DMS114 treated with DMSO at 0.1 percent for 48 hours (cell line): ENCODE data around the gene SEMA4B.
"Not testable (repeated sequence)": the region's sequence is repeated elsewhere in the genome, so short reads cannot be mapped to it uniquely, and the experiment has no call there.

Experiments used
- DNase-seq: peaks from one replicate; lab custom pipeline; 2025; ENCODE audit not compliant: unreplicated experiment; lab: John Stamatoyannopoulos, UW

The SEMA4B gene, protein sequence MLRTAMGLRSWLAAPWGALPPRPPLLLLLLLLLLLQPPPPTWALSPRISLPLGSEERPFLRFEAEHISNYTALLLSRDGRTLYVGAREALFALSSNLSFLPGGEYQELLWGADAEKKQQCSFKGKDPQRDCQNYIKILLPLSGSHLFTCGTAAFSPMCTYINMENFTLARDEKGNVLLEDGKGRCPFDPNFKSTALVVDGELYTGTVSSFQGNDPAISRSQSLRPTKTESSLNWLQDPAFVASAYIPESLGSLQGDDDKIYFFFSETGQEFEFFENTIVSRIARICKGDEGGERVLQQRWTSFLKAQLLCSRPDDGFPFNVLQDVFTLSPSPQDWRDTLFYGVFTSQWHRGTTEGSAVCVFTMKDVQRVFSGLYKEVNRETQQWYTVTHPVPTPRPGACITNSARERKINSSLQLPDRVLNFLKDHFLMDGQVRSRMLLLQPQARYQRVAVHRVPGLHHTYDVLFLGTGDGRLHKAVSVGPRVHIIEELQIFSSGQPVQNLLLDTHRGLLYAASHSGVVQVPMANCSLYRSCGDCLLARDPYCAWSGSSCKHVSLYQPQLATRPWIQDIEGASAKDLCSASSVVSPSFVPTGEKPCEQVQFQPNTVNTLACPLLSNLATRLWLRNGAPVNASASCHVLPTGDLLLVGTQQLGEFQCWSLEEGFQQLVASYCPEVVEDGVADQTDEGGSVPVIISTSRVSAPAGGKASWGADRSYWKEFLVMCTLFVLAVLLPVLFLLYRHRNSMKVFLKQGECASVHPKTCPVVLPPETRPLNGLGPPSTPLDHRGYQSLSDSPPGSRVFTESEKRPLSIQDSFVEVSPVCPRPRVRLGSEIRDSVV

GRCh38 chr15:90201130-90201943 lies at the start of gene SEMA4B:
SEMA4B (plus strand) TSS chr15:90201330; CDS start chr15:90201579, 249 bp downstream.
- peak; percentile 56 for DNase-seq

DNA sequence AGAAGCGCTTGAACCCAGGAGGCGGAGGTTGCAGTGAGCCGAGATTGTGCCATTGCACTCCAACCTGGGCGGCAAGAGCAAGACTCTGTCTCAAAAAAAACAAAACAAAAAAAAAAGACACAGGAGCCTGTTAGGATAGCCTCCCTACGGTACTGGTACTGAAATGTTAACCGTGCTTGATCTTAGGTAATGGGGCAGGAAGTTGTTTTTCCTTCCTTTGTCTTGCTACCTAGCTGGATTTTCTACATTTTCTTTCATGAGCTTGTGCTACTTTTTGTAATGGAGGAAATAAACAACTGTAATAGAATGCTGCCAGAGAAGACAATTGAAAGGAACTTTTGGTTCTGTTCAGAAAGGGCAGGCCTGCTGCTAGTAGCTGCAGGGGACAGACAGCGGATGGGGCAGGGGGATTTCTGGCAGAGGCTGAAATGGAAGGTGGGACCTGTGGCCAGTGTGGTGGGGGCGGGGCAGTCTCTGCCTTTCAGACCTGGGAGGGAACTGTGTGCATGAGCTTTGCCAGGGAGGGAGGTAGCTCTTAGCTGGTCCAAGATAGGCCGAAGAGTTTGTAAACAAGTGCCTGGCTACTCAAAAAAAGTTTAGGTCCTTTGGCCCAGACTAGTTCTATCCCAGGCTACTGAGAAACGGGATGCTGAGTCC lies 49.0 kb upstream of the SEMA4B start:
- DNase-seq = no peak

DNA sequence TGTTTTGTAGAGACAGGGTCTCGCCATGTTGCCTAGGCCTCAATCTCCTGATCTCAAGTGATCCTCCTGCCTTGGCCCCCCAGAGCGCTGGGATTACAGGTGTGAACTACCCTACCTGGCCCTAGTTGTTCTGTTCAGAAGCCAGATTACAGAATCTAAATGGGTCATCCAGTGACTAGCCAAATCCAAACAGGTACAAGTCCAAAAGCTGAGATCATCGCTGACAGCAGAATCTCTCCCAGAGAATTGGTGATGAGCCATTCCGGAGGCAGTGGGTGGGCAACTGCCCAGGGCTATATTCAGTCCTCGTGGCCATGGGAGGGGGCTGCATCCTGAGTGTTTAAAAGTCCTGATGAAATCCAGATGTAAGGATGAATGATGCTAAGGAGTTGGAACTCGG lies 47.5 kb upstream of the SEMA4B start:
- DNase-seq = no peak

- no peak for DNase-seq
These were observed 46.9 kb upstream of the SEMA4B start for GRCh38 chr15:90154246-90154645.

DNA sequence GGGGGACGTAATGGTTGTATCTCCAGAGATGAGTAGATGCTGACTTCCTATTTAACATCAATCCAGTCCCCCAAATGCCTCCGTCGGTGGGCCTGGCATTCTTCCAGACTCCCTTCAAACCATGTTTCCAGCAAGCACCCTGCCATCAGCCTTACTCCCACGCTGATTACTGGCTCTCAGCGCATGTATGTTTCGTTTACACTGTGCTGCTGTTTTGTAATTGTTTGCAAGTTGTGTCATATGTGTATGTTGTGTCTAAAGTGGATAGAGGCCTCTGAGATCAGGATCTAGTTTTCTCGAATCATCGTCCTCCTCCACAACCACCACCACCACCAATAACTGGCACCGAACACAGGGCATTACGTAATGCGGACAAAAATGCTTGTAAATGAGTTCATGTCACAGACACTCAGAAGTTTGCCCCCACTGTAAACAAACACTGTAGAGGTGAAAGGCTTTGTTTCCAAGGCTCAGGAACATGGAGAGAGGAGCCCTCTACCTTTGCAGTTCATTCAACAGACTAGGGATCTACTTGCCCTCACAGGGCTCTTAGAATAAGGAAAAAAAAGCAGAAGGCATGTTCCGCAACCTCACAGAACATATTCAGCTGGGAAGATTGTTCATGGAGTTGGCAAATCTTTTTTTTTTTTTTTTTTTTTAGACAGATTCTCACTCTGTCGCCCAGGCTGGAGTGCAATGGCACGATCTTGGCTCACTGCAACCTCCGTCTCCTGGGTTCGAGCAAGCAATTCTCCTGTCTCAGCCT lies 46.1 kb upstream of the SEMA4B start:
- no peak for DNase-seq

DNA sequence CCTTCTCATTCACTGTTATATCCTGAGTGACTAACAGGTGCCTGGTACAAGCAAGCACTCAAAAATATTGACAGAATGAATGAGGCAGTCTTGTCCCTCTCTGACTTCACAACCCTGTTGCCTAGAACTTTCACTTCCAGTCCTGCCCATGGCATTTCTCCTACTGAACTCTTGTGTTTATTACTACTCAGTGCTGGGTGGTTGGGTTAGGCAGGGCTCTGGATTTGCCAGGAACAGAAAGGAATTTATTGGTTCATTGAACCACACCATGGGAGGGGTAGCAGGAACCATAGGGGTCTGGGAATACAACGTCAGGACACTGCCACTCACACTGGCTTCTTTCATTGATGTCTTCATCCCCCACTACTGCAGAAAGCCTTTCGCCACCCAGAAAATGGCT lies 41.9 kb upstream of the SEMA4B start:
- DNase-seq = no peak

DNA sequence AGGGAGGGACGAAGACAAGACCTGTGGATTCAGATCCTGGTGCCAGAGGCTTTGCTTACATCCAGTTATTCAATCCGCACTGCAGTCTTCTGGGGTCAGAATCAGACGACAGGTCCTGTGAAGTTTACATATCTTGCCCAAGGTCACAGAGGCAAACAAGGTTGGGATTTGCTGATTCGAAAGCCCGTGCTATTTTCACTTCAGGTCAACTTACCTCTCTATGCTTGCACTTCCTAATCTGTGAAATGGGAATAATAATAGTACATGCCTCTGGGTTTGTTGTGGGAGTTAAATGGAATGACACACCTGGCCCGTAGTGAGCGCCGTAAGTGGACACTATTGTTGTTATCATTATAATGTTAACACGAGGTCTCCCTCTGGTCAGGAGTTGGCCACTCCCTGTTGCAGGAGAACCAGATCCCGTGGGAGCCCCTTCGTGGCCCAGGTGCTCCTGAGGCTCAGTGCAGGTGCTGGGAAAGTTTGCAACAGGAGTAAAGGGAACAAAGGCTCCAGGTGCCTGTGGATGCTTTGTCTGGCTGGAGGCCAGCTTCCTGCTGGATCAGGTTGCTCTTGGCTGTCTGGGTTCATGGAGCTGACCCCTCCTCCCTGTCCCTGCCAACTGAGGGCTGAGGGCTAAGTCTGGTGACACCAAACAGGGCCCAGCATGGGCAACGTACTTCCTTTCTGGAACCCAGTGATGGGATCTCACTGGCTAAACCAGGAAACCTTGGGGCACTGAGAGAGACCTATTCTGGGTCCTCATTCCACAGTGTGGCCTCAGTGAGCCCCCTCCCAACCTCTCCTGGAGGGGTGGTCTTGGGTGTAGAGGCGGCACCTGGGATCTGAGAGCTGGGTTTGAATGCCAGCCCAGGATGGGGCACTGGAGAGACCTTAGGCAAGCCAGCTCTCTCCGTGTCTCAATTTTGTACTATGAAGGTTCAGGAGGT lies 40.1 kb upstream of the SEMA4B start:
- DNase-seq = no peak

GRCh38 chr15:90161950-90162361 lies 39.2 kb upstream of the SEMA4B start:
- DNase-seq = no peak

GRCh38 chr15:90162956-90163355 lies 38.2 kb upstream of the SEMA4B start:
- DNase-seq = no peak

GRCh38 chr15:90164239-90164638 lies 36.9 kb upstream of the SEMA4B start:
- not testable (repeated sequence) for DNase-seq

GRCh38 chr15:90165157-90165556 lies 36.0 kb upstream of the SEMA4B start:
- no peak for DNase-seq

- no peak for DNase-seq
These were observed 35.3 kb upstream of the SEMA4B start for GRCh38 chr15:90165659-90166489.

- no peak for DNase-seq
These were observed 34.0 kb upstream of the SEMA4B start for GRCh38 chr15:90167121-90167520.

GRCh38 chr15:90171623-90172022 lies 29.5 kb upstream of the SEMA4B start:
- DNase-seq = no peak

GRCh38 chr15:90173372-90173771 lies 27.8 kb upstream of the SEMA4B start:
- no peak for DNase-seq

GRCh38 chr15:90174140-90174875 lies 26.8 kb upstream of the SEMA4B start:
- no peak for DNase-seq

DNA sequence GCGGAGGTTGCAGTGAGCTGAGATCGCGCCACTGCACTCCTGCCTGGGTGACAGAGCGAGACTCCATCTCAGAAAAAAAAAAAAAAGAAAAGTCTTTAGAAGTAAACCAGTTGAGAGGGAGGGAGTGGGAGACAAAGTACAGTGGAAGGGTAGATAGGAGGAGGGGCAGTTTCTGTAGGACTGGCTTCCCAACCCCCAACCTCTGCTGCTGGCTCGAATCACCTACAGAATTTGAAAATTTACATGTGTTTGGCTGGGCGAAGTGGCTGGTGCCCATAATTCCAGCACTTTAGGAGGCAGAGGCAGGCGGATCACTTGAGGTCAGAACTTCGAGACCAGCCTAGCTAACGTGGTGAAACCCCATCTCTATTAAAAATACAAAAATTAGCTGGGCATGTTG lies 24.1 kb upstream of the SEMA4B start:
- DNase-seq = no peak
